ENCODE data around the gene C1QL3.

Gene C1QL3

DNA sequence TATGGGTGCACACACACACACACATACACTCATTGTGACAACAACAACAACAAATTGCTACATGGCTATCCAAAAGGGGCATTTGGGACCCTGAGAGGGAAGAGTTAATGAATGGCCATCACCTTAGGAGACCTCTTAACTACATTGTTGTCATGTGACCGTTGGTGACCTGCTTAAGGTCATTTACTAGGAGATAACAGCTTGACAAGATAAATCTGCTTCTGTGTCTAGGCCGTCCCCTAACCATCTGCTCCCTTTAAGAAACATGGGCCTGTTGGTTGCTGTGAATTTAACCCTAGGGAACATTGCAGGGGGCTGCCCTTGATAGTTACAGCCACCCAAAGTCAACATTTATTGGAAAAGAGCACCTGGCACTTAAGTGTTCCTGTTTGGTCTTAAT, 29.7 kb downstream of the C1QL3 start:
- no peak for DNase-seq

GRCh38 chr10:16490511-16490910, 31.2 kb downstream of the C1QL3 start:
- no peak for DNase-seq

GRCh38 chr10:16483241-16483917, 38.3 kb downstream of the C1QL3 start:
- no peak for DNase-seq

DNA sequence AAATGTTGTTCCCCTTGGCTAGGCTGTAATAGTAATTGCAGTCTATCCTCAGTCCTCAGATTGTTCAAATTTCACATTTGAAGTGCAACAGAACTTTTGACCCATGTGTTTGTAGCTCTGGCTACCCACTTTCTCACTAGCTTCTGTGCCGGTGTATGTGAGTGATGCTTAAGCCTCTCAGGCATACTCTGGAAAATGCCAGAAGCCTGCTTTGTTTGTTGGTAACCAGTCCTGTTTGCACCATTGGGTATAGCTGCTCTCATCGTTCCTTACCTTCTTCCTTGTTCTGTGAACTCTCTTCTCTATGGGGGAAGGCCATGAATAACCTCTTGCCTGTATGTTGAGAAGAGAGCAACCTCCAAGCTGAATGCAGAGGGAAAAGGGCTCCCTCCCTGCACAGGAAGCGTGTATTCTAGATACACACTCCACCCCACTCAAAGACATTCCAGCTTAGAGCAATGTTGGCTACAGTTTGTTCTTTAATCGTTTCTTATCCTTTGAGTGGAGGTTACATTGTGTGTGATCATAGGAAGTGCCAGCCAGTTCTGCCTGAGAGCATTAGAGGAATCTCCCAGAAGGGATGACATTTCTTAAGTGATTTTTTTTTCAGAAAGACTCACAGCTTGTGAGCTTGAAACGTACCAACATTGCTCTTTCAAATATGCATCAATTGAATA, 40.5 kb downstream of the C1QL3 start:
- no peak for DNase-seq

- DNase-seq, result no peak
Measured at GRCh38 chr10:16478801-16479200, 42.9 kb downstream of the C1QL3 start.

DNA sequence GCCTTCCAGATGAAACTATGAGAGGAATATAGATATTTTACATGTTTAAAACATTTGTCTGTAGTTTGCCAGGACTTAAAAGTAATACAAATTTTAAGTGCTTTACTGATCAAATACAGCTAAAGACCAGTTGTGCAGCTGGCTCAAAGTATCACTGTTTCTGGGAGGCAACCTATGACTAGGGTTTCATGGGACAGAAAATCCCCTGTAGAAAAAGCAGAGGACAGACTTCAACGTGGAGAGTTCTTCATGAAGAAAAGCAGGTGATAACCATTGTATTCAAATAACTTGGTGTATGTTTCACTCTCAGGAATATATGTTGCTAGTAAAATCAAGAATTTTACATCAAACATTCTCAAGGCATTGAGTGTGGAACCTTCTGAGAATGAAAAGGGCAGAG, 43.9 kb downstream of the C1QL3 start:
- no peak for DNase-seq

- no peak for DNase-seq
Measured at GRCh38 chr10:16472828-16473227, 48.9 kb downstream of the C1QL3 start.

GRCh38 chr10:16470747-16471146, 50.9 kb downstream of the C1QL3 start:
- peak; percentile 18 for DNase-seq

GRCh38 chr10:16466001-16466400, 55.7 kb downstream of the C1QL3 start:
- DNase-seq, result no peak
